ENCODE data around the gene SORCS2.

Gene SORCS2

GRCh38 chr4:7675136-7675535 lies 482.8 kb downstream of the SORCS2 start:
- H3K9me3 ChIP-seq (ENCODE audit: control insufficient read depth, insufficient read depth, low read length), result no peaks in the 10 kb centered on the region
- TF ChIP-seq EZH2phosphoT487 (IDR thresholded peaks at IDR 0.05; ENCODE audit: borderline replicate concordance, low read length), result no peak

GRCh38 chr4:7675612-7676320 lies 483.4 kb downstream of the SORCS2 start:
- Histone ChIP-seq H4K20me1 (ENCODE audit: control insufficient read depth, insufficient read depth, low read depth, low read length) (no peaks in the 10 kb centered on the region; the same call in 1 of the 2 replicates), H3K36me3 (ENCODE audit: control insufficient read depth, low read length) (no peaks in the 10 kb centered on the region), H3F3A (ENCODE audit: control insufficient read depth, insufficient read depth) (no peaks in the 10 kb centered on the region), H3K79me2 (ENCODE audit: control insufficient read depth, low read length) (no peaks in the 10 kb centered on the region), H3K4me1 (ENCODE audit: control insufficient read depth, low read length) (no peaks in the 10 kb centered on the region), H3K9me2 (replicated peaks; ENCODE audit: control insufficient read depth, low read length) (no peaks in the 10 kb centered on the region), H3K4me3 (ENCODE audit: low read length) (no peak overlapping the region), H3K9me3 (ENCODE audit: control insufficient read depth, insufficient read depth, low read length) (no peaks in the 10 kb centered on the region), H3K27me3 (ENCODE audit: control insufficient read depth, low read length) (no peaks in the 10 kb centered on the region), H3K27ac (ENCODE audit: low read depth, low read length) (no peak overlapping the region), H3K4me2 (ENCODE audit: low read length) (no peak overlapping the region)
- no peak for TF ChIP-seq EZH2phosphoT487 (IDR thresholded peaks at IDR 0.05; ENCODE audit: borderline replicate concordance, low read length)
- no peak for TF ChIP-seq CTCF (IDR thresholded peaks at IDR 0.05; ENCODE audit: low read depth, low read length, poor library complexity, severe bottlenecking)

More at GRCh38 chr4:7675136-7675535, 482.8 kb downstream of the SORCS2 start:
- Histone ChIP-seq H3K4me2 (ENCODE audit: low read length) (no peak overlapping the region), H3K36me3 (ENCODE audit: control insufficient read depth, low read length) (no peaks in the 10 kb centered on the region), H3F3A (ENCODE audit: control insufficient read depth, insufficient read depth) (no peaks in the 10 kb centered on the region), H3K27ac (ENCODE audit: low read depth, low read length) (no peak overlapping the region), H3K9me2 (replicated peaks; ENCODE audit: control insufficient read depth, low read length) (no peaks in the 10 kb centered on the region), H3K4me1 (ENCODE audit: control insufficient read depth, low read length) (no peaks in the 10 kb centered on the region), H3K4me3 (ENCODE audit: low read length) (no peak overlapping the region), H3K79me2 (ENCODE audit: control insufficient read depth, low read length) (no peaks in the 10 kb centered on the region), H4K20me1 (ENCODE audit: control insufficient read depth, insufficient read depth, low read depth, low read length) (no peaks in the 10 kb centered on the region; the same call in 1 of the 2 replicates), H3K27me3 (ENCODE audit: control insufficient read depth, low read length) (no peaks in the 10 kb centered on the region)

GRCh38 chr4:7676398-7676922 lies 484.1 kb downstream of the SORCS2 start:
- H3K27me3 ChIP-seq (ENCODE audit: control insufficient read depth, low read length), result peaks cover 2% of the 10 kb centered on the region
- no peaks in the 10 kb centered on the region for H3K36me3 ChIP-seq (ENCODE audit: control insufficient read depth, low read length)
- H4K20me1 ChIP-seq (ENCODE audit: control insufficient read depth, insufficient read depth, low read depth, low read length), result no peaks in the 10 kb centered on the region; the same call in 1 of the 2 replicates
- TF ChIP-seq CTCF (IDR thresholded peaks at IDR 0.05; ENCODE audit: low read depth, low read length, poor library complexity, severe bottlenecking) (no peak), EZH2phosphoT487 (IDR thresholded peaks at IDR 0.05; ENCODE audit: borderline replicate concordance, low read length) (no peak)
- no peaks in the 10 kb centered on the region for H3F3A ChIP-seq (ENCODE audit: control insufficient read depth, insufficient read depth)
- no peak overlapping the region for H3K4me2 ChIP-seq (ENCODE audit: low read length)
- H3K9me3 ChIP-seq (ENCODE audit: control insufficient read depth, insufficient read depth, low read length), result no peaks in the 10 kb centered on the region
- no peaks in the 10 kb centered on the region for H3K79me2 ChIP-seq (ENCODE audit: control insufficient read depth, low read length)
- no peak overlapping the region for H3K27ac ChIP-seq (ENCODE audit: low read depth, low read length)
- H3K4me1 ChIP-seq (ENCODE audit: control insufficient read depth, low read length), result no peaks in the 10 kb centered on the region
- no peaks in the 10 kb centered on the region for H3K9me2 ChIP-seq (replicated peaks; ENCODE audit: control insufficient read depth, low read length)
- H3K4me3 ChIP-seq (ENCODE audit: low read length), result no peak overlapping the region

GRCh38 chr4:7677086-7677485 lies 484.7 kb downstream of the SORCS2 start:
- no peaks in the 10 kb centered on the region for H3K4me1 ChIP-seq (ENCODE audit: control insufficient read depth, low read length)
- TF ChIP-seq CTCF (IDR thresholded peaks at IDR 0.05; ENCODE audit: low read depth, low read length, poor library complexity, severe bottlenecking) (no peak), EZH2phosphoT487 (IDR thresholded peaks at IDR 0.05; ENCODE audit: borderline replicate concordance, low read length) (no peak)
- H3K9me2 ChIP-seq (replicated peaks; ENCODE audit: control insufficient read depth, low read length), result no peaks in the 10 kb centered on the region
- no peaks in the 10 kb centered on the region; the same call in 1 of the 2 replicates for H4K20me1 ChIP-seq (ENCODE audit: control insufficient read depth, insufficient read depth, low read depth, low read length)
- H3K27me3 ChIP-seq (ENCODE audit: control insufficient read depth, low read length), result peaks cover 5% of the 10 kb centered on the region
- no peaks in the 10 kb centered on the region for H3K36me3 ChIP-seq (ENCODE audit: control insufficient read depth, low read length)
- no peaks in the 10 kb centered on the region for H3K9me3 ChIP-seq (ENCODE audit: control insufficient read depth, insufficient read depth, low read length)
- no peak overlapping the region for H3K4me3 ChIP-seq (ENCODE audit: low read length)
- H3K4me2 ChIP-seq (ENCODE audit: low read length), result no peak overlapping the region
- H3K27ac ChIP-seq (ENCODE audit: low read depth, low read length), result no peak overlapping the region
- no peaks in the 10 kb centered on the region for H3K79me2 ChIP-seq (ENCODE audit: control insufficient read depth, low read length)
- no peaks in the 10 kb centered on the region for H3F3A ChIP-seq (ENCODE audit: control insufficient read depth, insufficient read depth)

Data from DOHH2 (cell line).